Camera-type eye (tissue), 1 donor: ENCODE data around the gene LCN15. TPM values are rescaled to one million over a fixed set of nuclear protein-coding genes. Genes with fewer than 3 reads are reported as not detected.

Experiments
- total RNA-seq: library from RNA; depleted of rRNA; stranded (reverse); fragments of >200 nt; gene quantifications from one replicate; pipeline ENCODE4 v1.2.3, GENCODE V29; 2014

Gene LCN15
- not detected for total RNA-seq

GRCh38 chr9:136764301-136764891 is at the start of gene LCN15:
Gene LCN15, minus strand, starts transcription at chr9:136764518. Its CDS starts 30 bp downstream, at chr9:136764488.

GRCh38 chr9:136807281-136808074 is 43.2 kb upstream of the LCN15 start, which contains the start of gene RABL6:
Gene RABL6, plus strand, starts transcription at chr9:136807948. Its CDS starts 249 bp downstream, at chr9:136808197.

GRCh38 chr9:136796238-136796774 is 32.0 kb upstream of the LCN15 start, which contains the start of gene CCDC183:
Gene CCDC183, plus strand, starts transcription at chr9:136796338. Its CDS starts 60 bp downstream, at chr9:136796398.

GRCh38 chr9:136790640-136791515 is 26.6 kb upstream of the LCN15 start, which contains the start of gene TMEM141:
Gene TMEM141, plus strand, starts transcription at chr9:136791344. Its CDS starts 27 bp downstream, at chr9:136791371.

GRCh38 chr9:136748201-136748600 is 16.1 kb downstream of the LCN15 start, which contains the start of gene LCN6:
Gene LCN6, minus strand, starts transcription at chr9:136748525. Its CDS starts 42 bp downstream, at chr9:136748483.

GRCh38 chr9:136742591-136743391 is 21.5 kb downstream of the LCN15 start, which contains the start of gene LCN10:
Gene LCN10, minus strand, starts transcription at chr9:136742940. Its CDS starts 37 bp downstream, at chr9:136742903.

GRCh38 chr9:136711751-136712689 is 52.3 kb downstream of the LCN15 start, which contains the start of gene DIPK1B:
Gene DIPK1B, plus strand, starts transcription at chr9:136712572. Its CDS starts 94 bp downstream, at chr9:136712666.

Other genes starting within 250 kb of the LCN15 start
- 156 TPM for gene NOTCH1, start 218.5 kb downstream of the LCN15 start, total RNA-seq
- gene EGFL7, start 101.6 kb downstream of the LCN15 start, total RNA-seq = 36.1 TPM
- 16.9 TPM for gene AGPAT2, start 77.1 kb downstream of the LCN15 start, total RNA-seq
- gene DIPK1B, start 51.9 kb downstream of the LCN15 start, total RNA-seq = 26.2 TPM
- 1.4 TPM for gene LCN10, start 21.6 kb downstream of the LCN15 start, total RNA-seq
- gene LCN6, start 16.0 kb downstream of the LCN15 start, total RNA-seq = not detected
- 0.38 TPM for gene LCN8, start 6.3 kb downstream of the LCN15 start, total RNA-seq
- 31.1 TPM for gene TMEM141, start 26.8 kb upstream of the LCN15 start, total RNA-seq
- gene CCDC183, start 31.8 kb upstream of the LCN15 start, total RNA-seq = 2.0 TPM
- gene RABL6, start 43.4 kb upstream of the LCN15 start, total RNA-seq = 38.6 TPM
- 2.0 TPM for gene AJM1, start 78.0 kb upstream of the LCN15 start, total RNA-seq
- gene PHPT1, start 84.9 kb upstream of the LCN15 start, total RNA-seq = 55.5 TPM
- 8.2 TPM for gene MAMDC4, start 87.8 kb upstream of the LCN15 start, total RNA-seq
- gene EDF1, start 101.8 kb upstream of the LCN15 start, total RNA-seq = 222 TPM
- gene TRAF2, start 122.0 kb upstream of the LCN15 start, total RNA-seq = 15.9 TPM
- 101 TPM for gene FBXW5, start 180.2 kb upstream of the LCN15 start, total RNA-seq
- gene C8G, start 180.7 kb upstream of the LCN15 start, total RNA-seq = not detected
- gene LCN12, start 187.8 kb upstream of the LCN15 start, total RNA-seq = 2.9 TPM
- gene PTGDS, start 213.0 kb upstream of the LCN15 start, total RNA-seq = 230 TPM
- 1.2 TPM for gene LCNL1, start 218.5 kb upstream of the LCN15 start, total RNA-seq
- 25.7 TPM for gene PAXX, start 227.9 kb upstream of the LCN15 start, total RNA-seq
- gene CLIC3, start 232.1 kb upstream of the LCN15 start, total RNA-seq = 1.1 TPM